Measurements from ENCODE around the gene NOL9.
A peak's percentile ranks its signal among the peaks of the same experiment; 100 is the strongest.
"Not testable (repeated sequence)": the region's sequence is repeated elsewhere in the genome, so short reads cannot be mapped to it uniquely, and the experiment has no call there.

NOL9 gene

DNA sequence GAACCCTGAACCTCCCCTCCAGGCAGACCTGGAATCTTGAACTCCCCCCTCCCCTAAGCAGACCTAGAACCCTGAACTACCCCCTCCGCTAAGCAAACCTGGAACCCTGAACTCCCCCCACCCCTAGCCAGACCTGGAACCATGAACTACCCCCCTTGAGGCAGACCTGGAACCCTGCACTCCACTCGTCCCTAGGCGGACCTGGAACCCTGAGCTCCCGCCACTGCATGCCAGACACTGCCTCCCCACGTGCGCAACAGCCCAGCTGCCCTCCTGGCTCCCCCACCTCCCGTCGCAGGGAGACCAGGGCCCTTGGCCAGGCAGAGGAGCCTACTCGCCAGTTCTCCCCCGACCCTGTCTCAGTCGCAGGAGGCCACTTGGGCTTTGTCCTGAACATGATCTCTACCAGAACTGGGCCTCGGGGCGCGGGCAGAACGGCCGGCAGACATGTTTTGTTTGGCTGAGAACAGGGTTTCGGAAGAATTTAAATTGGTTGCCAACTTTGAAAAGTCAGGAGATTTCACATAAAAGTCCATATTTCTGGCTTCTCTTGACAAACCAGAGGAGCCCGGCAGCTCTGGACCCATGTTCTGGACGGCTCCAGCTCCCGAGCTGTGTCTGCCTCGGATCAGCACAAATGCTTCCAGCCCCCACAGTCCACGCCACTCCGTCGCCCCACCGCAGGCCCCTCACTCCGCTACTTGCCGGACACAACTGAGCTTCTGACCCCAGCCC, 53.6 kb downstream of the NOL9 start:
- DNase-seq = no peak

DNA sequence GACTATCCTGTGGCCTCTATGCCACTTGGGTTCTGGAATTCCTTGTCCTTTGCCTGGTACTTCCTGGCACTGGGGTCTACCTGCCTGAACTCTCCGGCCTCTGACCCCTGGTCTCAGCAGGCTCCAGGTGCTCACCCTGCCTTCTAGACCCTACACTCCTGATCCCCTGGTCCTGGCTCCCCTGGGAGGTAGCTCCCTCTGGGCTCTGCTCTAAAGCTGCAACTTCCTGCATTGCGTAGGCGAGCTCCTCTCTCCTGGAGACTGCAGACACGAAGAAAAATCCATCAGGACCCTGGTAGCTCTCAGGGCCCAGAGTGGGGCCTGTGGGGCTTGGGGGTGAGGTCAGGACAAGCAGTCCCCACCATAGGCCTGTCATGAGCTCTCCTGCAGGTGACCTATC, 55.0 kb downstream of the NOL9 start:
- DNase-seq = no peak

DNA sequence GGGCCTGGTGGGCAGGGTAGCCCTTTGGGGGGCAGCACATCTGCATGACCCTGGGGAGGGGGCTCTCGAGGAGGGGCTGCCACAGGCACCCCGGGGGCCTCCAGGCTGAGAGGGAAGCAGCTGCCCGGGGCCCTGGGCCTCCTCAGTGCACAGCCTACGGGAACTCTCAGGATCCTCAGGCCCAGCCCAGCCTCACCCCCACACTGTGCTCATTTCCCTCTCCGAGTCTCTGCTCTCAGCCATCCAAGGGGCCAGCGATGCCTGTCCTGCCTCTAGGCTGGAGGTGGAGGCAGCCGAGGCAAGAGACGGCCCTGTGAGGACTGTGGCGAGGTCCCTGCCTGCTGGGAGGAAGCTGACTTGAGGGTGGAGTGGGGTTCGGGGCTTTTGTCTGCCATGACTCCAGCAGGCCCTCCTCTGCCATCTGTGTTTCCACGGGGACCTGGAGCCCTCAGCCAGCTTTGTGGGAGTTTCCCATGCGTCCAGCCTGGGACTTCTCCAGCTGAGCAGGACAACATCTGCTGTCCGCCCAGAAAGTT, 55.7 kb downstream of the NOL9 start:
- DNase-seq = no peak

DNA sequence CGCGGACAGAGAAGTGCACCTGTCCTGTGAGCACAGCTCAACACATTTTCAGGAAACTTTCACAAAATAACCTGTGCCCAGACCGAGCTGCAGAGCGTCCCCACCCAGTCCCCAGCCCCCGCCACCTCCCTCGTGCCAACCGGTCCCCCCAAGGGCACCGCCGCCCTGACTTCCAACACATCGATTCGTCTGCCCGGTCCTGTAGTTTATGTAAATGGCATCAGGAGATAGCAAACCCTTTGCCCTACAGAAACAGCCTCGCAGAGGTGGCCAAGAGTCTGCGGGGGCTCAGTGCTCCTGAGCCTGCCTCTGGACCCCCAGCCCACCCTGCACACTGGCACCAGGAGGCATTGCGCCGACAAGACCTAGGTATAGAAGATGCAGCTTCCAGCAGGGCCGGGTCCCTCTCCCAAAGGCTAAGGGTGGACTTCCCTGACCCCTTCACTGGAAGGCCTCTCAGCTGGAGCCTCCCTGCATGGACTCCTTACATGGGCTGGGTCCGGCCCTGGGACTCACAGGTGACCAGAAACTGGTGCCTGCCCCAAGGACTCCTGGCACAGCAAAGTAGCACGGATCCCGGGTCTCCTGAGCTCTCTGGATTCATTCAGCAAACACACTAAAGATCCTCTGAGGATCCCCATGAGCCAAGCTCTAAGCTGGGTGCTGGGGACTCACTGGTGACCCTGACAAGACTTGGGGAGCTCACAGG, 56.3 kb downstream of the NOL9 start:
- DNase-seq = no peak

DNA sequence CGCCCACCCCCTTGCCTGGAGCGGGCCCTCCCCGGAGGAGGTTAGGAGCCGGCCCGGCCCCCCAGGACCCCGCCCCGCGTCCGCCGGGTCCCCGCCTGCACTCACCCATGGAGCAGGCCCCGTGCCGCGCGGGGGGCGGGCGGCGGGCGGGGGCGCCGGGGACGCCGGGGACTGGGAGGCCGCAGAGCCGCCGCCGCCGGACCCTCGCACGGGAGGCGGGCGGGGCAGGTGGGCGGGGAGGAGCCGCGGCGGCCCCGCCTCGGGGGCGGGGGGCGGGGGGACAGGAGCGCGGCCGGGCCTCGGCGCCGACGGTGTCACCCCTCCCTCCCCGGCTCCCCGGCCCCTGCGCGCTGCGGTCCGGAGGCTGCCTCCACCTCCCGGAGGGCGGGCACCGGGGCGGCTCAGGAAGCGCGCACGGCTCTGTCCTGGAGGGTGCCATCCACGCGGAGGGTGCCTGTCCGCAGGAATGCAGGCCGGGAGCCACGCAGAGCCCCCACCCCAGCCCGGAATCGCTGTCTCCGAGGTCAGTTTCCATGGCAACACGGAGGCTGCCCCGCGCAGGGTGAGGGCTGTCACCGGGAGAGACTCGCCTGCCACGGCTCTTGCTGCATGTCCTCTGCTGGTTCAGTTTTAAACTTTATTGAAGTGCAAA, 57.0 kb downstream of the NOL9 start:
- DNase-seq = peak; percentile 31 to 32

DNA sequence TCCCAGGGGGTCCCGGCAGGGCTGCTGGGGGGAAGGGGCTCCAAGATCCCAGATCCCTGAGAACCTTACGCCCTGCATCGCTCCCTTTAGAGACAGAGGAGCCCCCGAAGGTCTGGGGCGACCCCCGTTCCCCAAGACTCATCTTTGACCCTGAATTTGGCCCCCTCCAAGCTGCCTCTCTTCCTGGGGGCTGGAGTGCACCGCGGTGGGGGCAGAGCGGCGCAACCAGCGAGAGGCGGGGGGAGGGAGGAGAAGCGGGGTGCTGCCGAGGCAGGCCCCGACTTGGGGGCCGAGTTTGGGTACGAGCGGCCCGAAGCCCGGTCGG, 57.5 kb downstream of the NOL9 start:
- DNase-seq = no peak

DNA sequence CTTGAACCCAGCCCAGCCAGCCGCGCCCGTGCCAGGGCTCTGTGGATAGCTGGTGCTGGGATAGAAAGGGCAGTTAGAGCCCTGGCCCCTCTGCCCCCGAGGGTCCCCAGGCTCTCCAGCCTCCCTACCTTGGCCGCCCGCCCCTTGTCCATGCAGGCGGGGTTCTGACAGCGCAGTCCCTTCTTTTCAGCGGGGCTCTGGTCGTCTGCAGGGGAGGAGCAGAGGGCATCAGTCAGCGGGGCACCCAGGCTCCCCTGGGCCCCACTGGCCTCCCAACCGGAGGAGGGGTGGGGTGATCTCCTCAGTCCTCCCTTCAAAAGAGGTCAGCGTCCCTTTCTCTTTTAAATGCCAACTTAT, 58.0 kb downstream of the NOL9 start:
- DNase-seq = no peak

DNA sequence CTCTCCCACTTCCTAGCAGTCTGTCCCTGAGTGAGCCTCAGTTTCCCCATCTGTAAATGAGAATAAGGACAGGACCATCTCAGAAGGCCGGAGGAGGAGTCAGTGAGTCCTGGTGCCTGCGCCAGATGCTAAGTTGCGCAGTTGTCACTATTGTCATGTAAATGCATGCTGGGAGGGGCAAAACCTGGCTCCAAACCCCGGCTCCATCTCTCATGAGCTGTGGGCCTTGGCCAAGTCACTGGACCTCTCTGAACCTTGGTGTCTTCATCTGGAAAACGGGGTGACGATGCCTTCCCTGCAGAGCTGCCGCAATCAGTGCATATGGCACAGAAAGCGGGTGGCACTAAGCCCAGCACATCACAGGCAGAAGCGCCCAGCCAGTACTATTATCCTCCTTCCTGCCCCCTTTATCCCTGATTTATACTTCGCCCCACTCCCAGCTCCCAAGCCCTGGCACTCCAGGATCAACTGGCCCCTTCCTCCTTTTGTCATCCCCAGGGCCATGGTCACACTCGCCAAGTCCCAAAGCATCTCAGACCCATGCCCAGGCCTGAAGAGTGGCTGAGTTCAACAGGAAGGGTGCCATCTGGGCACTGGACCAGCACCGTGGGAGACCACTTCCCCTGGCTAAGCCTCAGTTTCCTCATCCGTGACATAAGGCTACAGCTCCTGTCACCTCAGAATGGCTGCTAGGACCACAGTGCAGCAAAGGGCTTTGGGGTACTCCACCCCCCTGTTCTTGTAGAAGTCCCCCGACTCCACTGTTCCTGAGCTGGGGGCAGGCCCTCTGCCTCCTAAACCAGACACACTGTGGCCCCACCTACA, 58.6 kb downstream of the NOL9 start:
- DNase-seq = no peak

DNA sequence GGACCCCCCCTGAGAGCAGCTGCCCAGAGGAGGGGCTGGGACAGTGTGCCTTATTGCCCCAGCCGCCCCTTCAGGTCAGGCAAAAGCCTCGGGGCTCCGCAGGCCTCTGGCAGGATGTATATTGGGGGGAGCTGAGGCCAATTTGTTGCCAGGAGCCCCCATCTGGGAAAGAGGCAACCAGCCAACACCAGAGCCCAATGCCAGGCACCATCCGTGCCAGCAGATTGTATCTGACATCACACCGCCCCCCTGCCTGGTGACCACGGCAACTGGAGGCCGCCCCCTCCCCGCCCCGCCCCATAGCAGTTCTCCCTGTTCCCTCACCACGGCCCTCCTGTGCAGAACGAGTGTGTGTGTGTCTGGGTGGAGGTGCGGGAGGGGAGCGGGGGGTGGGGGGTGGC, 59.3 kb downstream of the NOL9 start:
- no peak for DNase-seq

DNA sequence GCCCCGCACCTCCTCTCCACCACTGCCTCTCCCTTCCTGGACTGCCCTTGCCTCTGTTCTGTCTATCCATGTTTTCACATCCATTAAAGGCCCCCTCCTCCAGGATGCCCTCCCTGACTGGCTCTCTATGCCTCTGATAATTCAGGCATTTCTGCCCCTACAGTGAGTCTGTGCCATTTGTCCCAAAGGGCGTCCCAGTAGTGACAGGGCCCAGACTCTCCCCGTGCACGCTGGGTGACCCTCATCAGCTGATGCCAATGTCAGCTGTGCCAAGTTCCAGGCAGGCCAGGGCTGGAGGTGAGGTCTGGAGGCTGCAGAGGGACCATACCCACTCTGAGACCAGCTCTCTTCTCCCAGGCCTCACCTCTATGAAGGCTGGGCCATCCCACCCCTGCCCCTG, 59.7 kb downstream of the NOL9 start:
- no peak for DNase-seq

DNA sequence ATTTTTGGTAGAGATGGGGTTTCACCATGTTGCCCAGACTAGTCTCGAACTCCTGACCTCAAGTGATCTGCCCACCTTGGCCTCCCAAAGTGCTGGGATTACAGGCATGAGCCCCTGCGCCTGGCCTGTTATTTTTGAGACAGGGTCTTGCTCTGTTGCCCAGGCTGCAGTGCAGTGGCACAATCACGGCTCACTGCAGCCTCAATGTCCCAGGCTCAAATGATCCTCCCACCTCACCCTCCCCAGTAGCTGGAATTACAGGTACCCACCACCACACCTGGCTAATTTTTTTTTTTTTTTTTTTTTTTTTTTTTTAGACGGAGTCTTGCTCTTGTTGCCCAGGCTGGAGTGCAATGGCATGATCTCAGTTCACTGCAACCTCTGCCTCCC, 60.5 kb downstream of the NOL9 start:
- DNase-seq = not testable (repeated sequence)

DNA sequence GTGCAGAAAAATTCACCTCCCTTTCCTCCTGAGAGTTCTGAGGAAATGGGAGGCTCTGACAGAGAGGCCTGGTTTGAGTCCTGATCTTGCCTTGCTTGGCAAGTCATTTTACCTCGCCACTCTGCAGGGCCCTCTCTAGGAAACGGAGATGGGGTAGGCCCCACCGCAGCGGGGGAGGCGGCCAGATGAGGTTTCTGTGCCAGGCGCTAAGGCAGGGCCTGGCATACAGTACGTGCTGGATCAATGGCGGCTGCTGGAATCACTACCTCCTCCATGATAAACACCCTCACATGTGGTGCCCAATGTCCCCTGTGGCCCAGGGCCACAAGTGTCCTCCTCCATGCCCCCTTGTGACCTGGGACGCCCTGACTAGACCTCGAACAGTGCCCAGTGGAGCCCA, 62.3 kb downstream of the NOL9 start:
- DNase-seq = no peak

DNA sequence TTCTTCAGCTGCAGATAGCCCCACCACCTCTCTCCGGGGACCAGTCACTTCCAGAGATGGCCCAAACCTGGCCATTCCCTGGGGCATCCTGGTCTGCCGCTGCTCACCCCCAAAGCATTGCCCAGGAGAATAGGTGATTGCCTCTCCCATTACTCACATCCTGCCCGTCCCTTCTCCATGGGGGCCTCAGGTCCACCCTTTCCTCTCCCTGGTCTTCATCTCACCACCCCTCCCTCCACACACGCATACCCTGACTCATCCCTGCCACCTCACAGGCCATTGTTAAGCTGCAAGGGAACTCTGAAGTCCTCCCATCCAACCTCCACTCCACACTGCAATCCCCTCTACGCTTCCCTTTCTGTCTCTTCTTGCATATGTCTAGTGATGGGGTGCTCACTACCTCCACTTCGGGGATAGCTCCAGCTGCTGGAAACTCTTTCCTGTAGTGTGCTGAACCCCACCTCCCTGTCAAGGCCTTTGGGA, 62.8 kb downstream of the NOL9 start, which contains the start of gene PLEKHG5:
Gene PLEKHG5 (minus strand): TSS at position 188 of the 483 bp plus-strand sequence. CDS start 14,096 bp downstream, outside the sequence.
- no peak for DNase-seq

DNA sequence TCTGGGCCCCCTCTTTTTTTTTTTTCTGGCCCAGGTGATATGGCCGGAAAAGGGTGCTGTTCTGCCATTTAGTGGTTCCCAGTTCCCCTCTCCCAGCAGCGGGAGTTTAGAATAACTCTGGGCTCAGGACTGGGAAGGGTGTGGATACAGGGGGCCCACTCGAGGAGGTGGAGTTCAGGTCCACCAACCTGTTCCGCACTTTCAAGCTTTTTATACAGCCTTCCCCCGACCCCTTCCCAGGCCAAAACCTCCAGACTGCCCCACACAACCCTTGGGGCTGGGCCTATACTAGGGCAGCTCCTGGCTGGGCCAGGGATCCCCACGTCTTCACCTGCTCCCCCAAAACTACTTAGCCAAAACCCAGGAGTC, 63.2 kb downstream of the NOL9 start:
- DNase-seq = no peak

DNA sequence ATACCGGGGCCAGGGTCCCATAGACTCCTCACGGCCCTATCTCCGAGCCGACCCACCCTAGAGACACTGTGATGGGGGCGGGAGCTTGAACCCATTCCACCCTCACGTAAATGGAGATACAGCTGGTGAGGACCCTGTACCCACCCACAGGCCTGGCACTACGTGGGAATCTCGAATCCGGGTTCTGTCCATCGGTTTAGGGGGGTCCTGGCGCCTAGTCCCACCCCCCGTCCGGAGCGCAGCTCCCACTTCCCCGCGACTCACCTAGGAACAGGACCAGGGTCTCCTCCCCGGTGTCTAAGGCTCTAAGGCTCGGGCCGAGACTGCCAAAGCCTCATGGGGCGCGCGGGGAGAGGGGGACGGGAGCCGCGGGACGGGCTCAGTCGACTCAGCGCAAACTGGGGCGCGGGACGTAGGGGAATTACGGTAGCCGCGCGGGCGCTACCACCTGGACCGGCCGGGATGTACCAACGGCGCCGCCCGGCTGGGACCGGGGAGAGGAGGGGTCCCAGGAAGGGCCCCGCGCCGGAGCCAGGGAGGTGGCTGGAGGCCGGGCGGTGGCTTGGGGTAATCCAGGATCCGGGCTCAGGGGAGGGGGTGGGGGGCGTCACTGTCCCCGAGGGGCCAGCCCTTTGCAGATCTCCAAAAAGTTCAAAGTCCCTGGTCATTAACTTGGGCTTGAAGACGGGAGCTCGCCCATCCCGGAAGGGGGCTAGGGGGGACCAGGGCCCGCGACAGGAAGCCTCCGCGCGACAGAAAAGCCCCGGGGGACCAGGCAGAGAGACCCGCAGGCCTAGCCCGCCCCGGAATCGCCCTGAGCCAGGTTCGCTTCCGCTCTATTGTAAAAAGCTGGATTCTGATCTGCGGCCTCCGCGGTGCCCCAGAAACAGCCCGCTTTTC, 63.9 kb downstream of the NOL9 start:
- DNase-seq = peak; percentile 61 to 63

DNA sequence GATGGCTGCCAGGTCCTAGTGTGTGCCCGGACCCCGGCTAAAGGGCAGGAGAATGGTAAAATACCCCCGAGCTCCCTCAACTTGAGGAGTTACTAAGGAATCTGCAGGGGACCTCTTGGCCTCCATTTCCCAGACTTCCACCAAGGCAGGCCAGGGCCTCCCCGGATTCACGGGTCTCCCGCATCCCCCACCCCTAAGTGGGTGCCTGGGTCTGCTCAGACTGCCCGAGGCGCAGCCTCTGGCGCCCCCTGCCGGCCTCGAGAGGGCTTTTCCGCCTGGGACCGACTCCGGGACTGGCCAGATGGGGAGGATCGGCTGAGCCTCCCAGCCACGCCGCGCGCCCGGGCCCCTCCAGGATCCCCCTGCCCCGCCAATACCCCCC, 64.5 kb downstream of the NOL9 start:
- peak; percentile 78 to 79 for DNase-seq

DNA sequence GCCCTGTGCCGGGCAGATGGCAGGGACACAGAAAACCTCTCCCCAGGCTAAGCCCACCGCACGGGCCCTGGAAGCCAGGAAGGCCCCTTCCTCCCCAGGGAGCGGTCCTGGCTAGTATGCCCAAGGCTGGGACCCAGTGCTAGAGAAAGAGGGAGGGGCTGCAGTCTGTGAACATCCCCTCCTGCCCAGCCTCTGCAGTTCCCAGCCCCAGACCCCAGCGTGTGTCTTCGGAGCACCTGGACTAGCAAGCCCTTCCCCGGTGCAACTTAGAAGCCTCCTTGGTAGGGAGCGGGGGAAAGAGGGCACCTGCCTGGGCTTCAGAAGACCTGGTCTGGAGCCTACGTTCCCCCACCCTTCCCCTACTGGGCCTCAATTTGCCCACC, 64.9 kb downstream of the NOL9 start:
- DNase-seq = no peak

DNA sequence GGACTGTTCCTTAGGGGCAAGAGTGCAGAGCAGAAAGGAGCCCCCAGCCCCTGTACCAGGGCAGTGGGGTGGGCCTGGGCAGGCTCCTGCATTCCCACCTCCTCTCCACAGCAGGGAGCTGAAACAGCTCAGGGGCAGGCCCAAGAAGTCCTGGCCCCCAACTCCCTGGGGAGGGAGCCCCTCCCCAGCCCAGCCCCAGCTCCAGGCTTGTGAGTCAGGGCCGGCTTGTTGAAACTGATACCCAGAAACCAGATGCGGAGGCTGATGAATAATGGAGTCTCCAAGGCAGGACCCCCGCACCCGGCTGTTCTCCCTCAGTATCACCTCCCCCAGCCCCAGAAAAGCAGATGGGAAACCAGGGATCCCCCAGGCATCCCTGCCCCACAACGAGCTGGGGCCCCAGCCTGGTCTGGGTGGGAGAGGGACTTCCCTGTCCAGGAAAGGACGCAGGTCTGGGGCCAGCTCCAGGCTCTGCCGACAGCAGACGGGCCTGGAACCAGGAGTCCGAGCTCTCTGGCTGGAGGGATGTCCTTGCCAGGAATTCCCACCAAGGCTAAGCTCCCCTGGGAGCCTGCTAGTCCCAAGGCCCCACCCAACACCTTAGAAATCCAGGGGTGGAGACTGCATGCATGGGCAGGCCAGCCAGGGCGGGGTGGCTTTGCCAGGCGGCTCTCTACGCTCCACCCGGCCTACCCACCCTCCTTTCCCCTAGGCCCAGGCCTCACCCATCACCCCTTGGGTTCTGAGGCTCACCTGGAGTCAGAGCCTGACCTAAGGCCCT, 65.5 kb downstream of the NOL9 start:
- DNase-seq = no peak

DNA sequence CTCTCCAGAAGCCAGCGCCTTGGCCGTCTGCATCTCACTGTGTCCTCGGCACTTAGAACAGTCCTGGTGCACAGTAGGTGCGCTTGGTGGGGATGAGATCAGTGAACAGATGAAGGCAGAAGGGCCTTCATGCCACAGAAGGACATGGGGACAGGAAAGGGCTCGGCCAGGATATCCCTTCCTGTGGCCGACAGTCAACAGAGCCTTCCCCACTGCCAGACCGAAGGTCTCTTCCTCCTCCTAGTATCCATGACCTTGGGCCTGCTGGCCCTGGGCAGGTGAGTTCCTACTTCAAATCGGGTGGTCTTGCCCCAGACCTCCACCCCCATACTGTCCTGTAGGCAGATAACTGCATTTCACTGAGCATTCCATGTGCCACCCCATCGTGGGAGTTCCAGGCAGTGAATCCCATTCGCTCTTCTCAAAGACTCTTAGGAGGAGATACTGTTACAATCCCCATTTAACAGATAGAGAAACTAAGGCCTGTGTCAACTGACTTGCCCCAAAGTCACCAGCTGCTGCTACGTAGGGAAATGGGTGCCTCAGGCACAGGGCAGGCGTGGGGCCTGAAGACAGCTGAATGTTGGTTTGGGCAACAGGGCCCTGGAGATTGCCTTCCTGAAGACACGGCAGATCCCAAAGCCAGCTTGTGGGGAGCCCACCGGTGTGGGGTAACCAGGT, 66.4 kb downstream of the NOL9 start:
- DNase-seq = no peak

DNA sequence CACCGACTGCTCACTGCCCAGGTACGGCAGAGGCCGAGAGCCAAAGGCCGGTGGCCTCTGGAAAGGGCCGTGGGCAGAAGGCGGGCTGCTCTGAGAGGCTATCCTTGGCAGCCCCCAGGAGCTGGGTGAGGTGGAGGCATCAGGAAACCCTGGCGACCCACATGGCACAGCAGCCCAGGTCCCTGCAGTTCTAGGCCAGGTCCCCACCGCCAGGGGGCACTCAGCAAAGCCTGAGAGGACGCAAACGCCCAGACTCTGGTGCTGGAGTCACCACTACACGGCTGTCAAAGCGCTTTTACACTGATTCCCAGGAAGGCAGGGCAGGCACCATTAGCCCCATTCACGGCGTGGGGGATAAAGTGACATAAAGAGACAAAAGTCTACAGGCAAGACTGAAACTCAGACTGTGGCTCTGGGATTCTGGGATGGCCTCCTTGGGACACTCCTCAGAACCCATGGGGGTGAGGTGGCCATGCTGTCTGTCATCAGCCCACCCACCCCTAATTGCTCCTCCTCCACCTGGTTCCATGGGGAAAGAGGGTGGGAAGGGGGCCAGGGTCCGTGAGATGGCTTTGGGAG, 67.8 kb downstream of the NOL9 start:
- DNase-seq = peak; percentile 85 to 89
